ENCODE data around the gene CLEC3B.
"Not testable (repeated sequence)": the region's sequence is repeated elsewhere in the genome, so short reads cannot be mapped to it uniquely, and the experiment has no call there.

Gene CLEC3B

GRCh38 chr3:45026038-45026437, at the start of gene CLEC3B:
CLEC3B (plus strand) TSS chr3:45026303; CDS start chr3:45026363, 60 bp downstream.
- no peak for DNase-seq

GRCh38 chr3:44981220-44981619, 44.9 kb upstream of the CLEC3B start:
- no peak for DNase-seq

GRCh38 chr3:44981751-44982150, 44.4 kb upstream of the CLEC3B start:
- no peak for DNase-seq

- no peak for DNase-seq
These were observed 43.3 kb upstream of the CLEC3B start for GRCh38 chr3:44982817-44983216.

GRCh38 chr3:44983484-44983941, 42.6 kb upstream of the CLEC3B start:
- no peak for DNase-seq

- no peak for DNase-seq
These were observed 41.8 kb upstream of the CLEC3B start for GRCh38 chr3:44984335-44984734.

GRCh38 chr3:44986330-44986729, 39.8 kb upstream of the CLEC3B start:
- not testable (repeated sequence) for DNase-seq

- no peak for DNase-seq
These were observed 38.8 kb upstream of the CLEC3B start for GRCh38 chr3:44987332-44987731.

GRCh38 chr3:44988073-44988472, 38.0 kb upstream of the CLEC3B start:
- DNase-seq: no peak

GRCh38 chr3:44989141-44989540, 37.0 kb upstream of the CLEC3B start:
- DNase-seq: no peak

GRCh38 chr3:44989636-44990373, 36.3 kb upstream of the CLEC3B start:
- DNase-seq: no peak

GRCh38 chr3:44991326-44991725, 34.8 kb upstream of the CLEC3B start:
- DNase-seq: no peak

- DNase-seq: no peak
These were observed 33.3 kb upstream of the CLEC3B start for GRCh38 chr3:44992555-44993470.

- DNase-seq: no peak
These were observed 32.5 kb upstream of the CLEC3B start for GRCh38 chr3:44993471-44994205.

GRCh38 chr3:44995142-44995770, 30.8 kb upstream of the CLEC3B start:
- DNase-seq: no peak

GRCh38 chr3:44996556-44996969, 29.5 kb upstream of the CLEC3B start:
- no peak for DNase-seq

- no peak for DNase-seq
These were observed 26.3 kb upstream of the CLEC3B start for GRCh38 chr3:44999782-45000181.

GRCh38 chr3:45000823-45001222, 25.3 kb upstream of the CLEC3B start:
- no peak for DNase-seq

GRCh38 chr3:45001738-45002137, 24.4 kb upstream of the CLEC3B start:
- DNase-seq: no peak

- no peak for DNase-seq
These were observed 23.9 kb upstream of the CLEC3B start for GRCh38 chr3:45002139-45002660.

GRCh38 chr3:45002720-45003119, 23.4 kb upstream of the CLEC3B start:
- DNase-seq: no peak

- no peak for DNase-seq
These were observed 22.7 kb upstream of the CLEC3B start for GRCh38 chr3:45003406-45003805.

All from stimulated activated CD4-positive, alpha-beta T cell treated with anti-CD3 and anti-CD28 coated beads, Interleukin-1b, Interleukin-23, amount 100 ng/mL, for 48 hours (primary cell).